IPS DF 6.9 (cell line): ENCODE results near the gene NUP85.
A peak's percentile ranks its signal among the peaks of the same experiment; 100 is the strongest.
"Not testable (repeated sequence)": the region's sequence is repeated elsewhere in the genome, so short reads cannot be mapped to it uniquely, and the experiment has no call there.

ENCODE experiments used
- DNase-seq: peaks from one replicate; pipeline ENCODE4 v3.0.0-alpha.2; 2013; ENCODE audit warnings: low read depth, low spot score
- H3K27ac ChIP-seq: one replicate; pipeline ENCODE4 v1.5.1; 2013; ENCODE audit warnings: low read length, control low read depth
- H3K27me3 ChIP-seq: 2 replicates; pipeline ENCODE4 v1.6.1; 2013; ENCODE audit warnings: mild to moderate bottlenecking, low read length; ENCODE audit not compliant: control insufficient read depth, insufficient read depth
- H3K36me3 ChIP-seq: 2 replicates; pipeline ENCODE4 v1.6.1; 2013; ENCODE audit warnings: low read length; ENCODE audit not compliant: control insufficient read depth, insufficient read depth
- H3K4me1 ChIP-seq: 2 replicates; pipeline ENCODE4 v1.6.1; 2013; ENCODE audit warnings: low read length; ENCODE audit not compliant: control insufficient read depth, insufficient read depth
- H3K4me3 ChIP-seq: 2 replicates; pipeline ENCODE4 v1.5.1; 2013; ENCODE audit warnings: mild to moderate bottlenecking, low read length
- H3K9me3 ChIP-seq: 2 replicates; pipeline ENCODE4 v1.6.1; 2013; ENCODE audit warnings: low read length, inconsistent platforms; ENCODE audit not compliant: control insufficient read depth, insufficient read depth
- WGBS: extraction: QIAGEN DNeasy Blood & Tissue Kit; methylation state at CpG from one replicate; pipeline ENCODE4 v1.1.7; 2013; ENCODE audit warnings: mixed read lengths, missing lambda C conversion rate; ENCODE audit not compliant: insufficient read length, insufficient coverage; 5-methylcytosine and 5-hydroxymethylcytosine counted together

Gene NUP85, protein sequence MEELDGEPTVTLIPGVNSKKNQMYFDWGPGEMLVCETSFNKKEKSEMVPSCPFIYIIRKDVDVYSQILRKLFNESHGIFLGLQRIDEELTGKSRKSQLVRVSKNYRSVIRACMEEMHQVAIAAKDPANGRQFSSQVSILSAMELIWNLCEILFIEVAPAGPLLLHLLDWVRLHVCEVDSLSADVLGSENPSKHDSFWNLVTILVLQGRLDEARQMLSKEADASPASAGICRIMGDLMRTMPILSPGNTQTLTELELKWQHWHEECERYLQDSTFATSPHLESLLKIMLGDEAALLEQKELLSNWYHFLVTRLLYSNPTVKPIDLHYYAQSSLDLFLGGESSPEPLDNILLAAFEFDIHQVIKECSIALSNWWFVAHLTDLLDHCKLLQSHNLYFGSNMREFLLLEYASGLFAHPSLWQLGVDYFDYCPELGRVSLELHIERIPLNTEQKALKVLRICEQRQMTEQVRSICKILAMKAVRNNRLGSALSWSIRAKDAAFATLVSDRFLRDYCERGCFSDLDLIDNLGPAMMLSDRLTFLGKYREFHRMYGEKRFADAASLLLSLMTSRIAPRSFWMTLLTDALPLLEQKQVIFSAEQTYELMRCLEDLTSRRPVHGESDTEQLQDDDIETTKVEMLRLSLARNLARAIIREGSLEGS

GRCh38 chr17:75205037-75205792 is at the start of gene NUP85:
Gene NUP85, plus strand, starts transcription at chr17:75205679. Its CDS starts 83 bp downstream, at chr17:75205762.
- DNase-seq = peak; percentile 78
- Histone ChIP-seq H3K4me1 (no peaks in the 10 kb centered on the region), H3K4me3 (peak within 1 kb of the TSS; percentile 88), H3K27ac (no peak within 1 kb of the TSS), H3K27me3 (no peaks in the 10 kb centered on the region), H3K36me3 (peaks cover 2% of the 10 kb centered on the region; the same call in 1 of the 2 replicates), H3K9me3 (no peaks in the 10 kb centered on the region)
- WGBS = no CpG with 5 or more reads among the region's 57 CpGs

GRCh38 chr17:75158480-75158879 is 47.0 kb upstream of the NUP85 start:
- H3K27me3 ChIP-seq, H3K27ac ChIP-seq, H3K4me3 ChIP-seq, H3K36me3 ChIP-seq, H3K4me1 ChIP-seq, H3K9me3 ChIP-seq, DNase-seq: not testable (repeated sequence)
- WGBS = no CpG with 5 or more reads among the region's 8 CpGs

DNA sequence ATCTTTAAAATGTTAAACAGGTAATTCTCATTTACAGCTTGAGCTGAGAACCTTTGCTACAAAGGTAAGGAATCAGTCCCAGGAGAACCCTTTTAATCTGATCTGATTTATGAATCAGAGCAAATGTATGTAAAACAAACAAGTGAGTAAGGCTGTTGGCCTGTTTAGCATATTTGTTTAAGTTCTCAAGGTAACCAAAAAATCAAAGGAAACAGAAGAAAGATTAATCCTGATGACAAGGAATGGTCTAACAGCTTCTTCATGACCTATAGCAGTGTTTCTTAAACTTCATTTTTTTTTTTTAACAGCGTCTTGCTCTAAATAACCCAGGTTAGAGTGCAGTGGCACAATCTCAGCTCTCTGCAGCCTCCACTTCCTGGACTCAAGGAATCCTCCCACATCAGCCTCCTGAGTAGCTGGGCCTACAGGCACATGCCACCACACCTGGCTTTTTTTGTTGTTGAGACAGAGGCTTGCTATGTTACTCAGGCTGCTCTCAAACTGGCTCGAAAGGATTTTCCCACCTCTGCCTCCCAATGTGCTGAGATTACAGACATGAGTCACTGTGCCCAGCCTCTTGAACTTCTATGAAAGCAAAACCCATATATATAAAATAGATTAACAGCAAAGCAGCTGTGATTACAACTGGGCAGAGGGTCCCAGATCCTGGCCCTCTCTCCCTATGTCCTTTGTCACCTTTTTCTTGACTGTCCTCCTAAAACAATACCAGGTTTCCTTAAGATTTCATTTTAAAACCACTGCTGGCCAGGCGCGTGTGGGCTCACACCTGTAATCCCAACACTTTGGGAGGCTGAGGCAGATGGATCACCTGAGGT is 46.1 kb upstream of the NUP85 start:
- Histone ChIP-seq H3K4me1 (no peaks in the 10 kb centered on the region; the same call in 1 of the 2 replicates), H3K27ac (no peak overlapping the region), H3K9me3 (no peaks in the 10 kb centered on the region), H3K27me3 (no peaks in the 10 kb centered on the region), H3K36me3 (no peaks in the 10 kb centered on the region), H3K4me3 (no peak overlapping the region)
- no CpG with 5 or more reads among the region's 4 CpGs for WGBS
- DNase-seq = no peak

DNA sequence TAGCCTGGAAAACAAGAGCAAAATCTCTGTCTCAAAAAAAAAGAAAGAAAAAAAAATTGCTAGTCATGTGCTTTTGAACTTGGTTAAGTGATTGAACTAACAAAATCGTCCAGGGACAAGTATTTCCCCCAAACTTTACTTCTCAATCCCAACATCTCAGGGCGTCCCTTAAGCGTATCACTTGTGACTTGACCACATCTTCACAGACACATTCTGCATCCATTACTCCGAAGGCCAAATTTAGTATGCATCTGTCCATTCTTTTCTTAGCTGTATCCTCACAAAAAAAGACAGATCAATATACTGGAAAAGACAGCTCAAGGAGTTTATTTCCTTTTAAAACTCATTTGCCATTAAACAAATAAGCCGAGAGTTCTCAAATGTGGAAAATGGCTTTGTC is 45.3 kb upstream of the NUP85 start:
- H3K9me3 ChIP-seq = no peaks in the 10 kb centered on the region
- H3K4me1 ChIP-seq = no peaks in the 10 kb centered on the region; the same call in 1 of the 2 replicates
- no peaks in the 10 kb centered on the region for H3K27me3 ChIP-seq
- no peaks in the 10 kb centered on the region for H3K36me3 ChIP-seq
- H3K4me3 ChIP-seq = no peak overlapping the region
- H3K27ac ChIP-seq = no peak overlapping the region
- WGBS = no CpG with 5 or more reads among the region's 5 CpGs
- no peak for DNase-seq

GRCh38 chr17:75163074-75163473 is 42.4 kb upstream of the NUP85 start:
- no peaks in the 10 kb centered on the region for H3K27me3 ChIP-seq
- no CpG with 5 or more reads among the region's 5 CpGs for WGBS
- H3K4me3 ChIP-seq = no peak overlapping the region
- H3K27ac ChIP-seq = no peak overlapping the region
- no peak for DNase-seq
- peaks cover 10% of the 10 kb centered on the region for H3K36me3 ChIP-seq
- no peaks in the 10 kb centered on the region for H3K9me3 ChIP-seq
- no peaks in the 10 kb centered on the region for H3K4me1 ChIP-seq

DNA sequence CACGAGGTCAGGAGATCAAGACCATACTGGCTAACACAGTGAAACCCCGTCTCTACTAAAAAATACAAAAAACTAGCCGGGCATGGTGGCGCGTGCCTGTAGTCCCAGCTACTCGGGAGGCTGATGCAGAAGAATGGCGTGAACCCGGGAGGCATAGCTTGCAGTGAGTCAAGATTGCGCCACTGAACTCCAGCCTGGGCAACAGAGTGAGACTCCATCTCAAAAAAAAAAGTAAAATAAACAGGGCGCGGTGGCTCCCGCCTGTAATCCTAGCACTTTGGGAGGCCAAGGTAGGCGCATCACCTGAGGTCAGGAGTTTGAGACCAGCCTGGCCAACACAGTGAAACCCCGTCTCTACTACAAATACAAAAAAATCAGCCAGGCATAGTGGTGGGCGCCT is 40.9 kb upstream of the NUP85 start:
- not testable (repeated sequence) for DNase-seq, H3K27me3 ChIP-seq, H3K27ac ChIP-seq, H3K36me3 ChIP-seq, H3K4me3 ChIP-seq, H3K4me1 ChIP-seq, H3K9me3 ChIP-seq
- WGBS = no CpG with 5 or more reads among the region's 15 CpGs

DNA sequence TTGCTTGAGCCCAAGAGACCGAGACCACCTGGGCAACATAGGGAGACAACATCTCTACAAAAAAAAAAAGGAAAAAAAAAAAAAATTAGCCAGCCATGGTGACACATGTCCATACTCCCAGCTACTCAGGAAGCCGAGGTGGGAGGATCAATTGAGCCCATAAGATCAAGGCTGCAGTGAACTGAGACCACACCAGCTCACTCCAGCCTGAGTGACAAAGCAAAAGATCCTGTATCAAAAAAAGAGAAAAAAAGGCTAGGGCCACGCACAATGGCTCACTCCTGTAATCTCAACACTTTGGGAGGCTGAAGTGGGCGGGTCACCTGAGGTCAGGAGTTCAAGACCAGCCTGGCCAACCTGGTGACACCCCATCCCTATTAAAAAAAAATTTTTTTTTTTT is 36.5 kb upstream of the NUP85 start:
- no CpG with 5 or more reads among the region's 4 CpGs for WGBS
- DNase-seq = no peak
- H3K36me3 ChIP-seq = peaks cover 20% of the 10 kb centered on the region

DNA sequence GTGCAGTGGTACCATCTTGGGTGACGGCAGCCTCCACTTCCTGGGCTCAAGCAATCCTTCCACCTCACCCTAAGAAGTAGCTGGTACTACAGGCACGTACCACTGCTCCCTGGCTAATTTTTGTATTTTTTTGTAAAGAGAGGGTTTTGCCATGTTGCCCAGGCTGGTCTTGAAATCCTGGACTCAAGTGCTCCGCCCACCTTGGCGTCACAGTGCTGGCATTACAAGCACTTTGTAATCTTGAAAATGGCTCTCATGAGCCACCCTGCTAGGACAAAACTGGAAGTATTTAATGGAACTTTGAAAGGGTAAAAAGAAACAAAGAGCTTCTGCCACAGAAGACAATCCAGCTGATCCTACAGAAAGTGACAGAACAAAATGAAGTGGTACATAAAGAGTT is 32.0 kb upstream of the NUP85 start:
- H3K27me3 ChIP-seq = no peaks in the 10 kb centered on the region
- no peaks in the 10 kb centered on the region for H3K9me3 ChIP-seq
- no peak overlapping the region for H3K27ac ChIP-seq
- peaks cover 21% of the 10 kb centered on the region for H3K36me3 ChIP-seq
- WGBS = no CpG with 5 or more reads among the region's 4 CpGs
- H3K4me1 ChIP-seq = no peaks in the 10 kb centered on the region
- no peak for DNase-seq
- no peak overlapping the region for H3K4me3 ChIP-seq

More for the DNA sequence above, 36.5 kb upstream of the NUP85 start:
- no peak overlapping the region for H3K4me3 ChIP-seq
- H3K9me3 ChIP-seq = no peaks in the 10 kb centered on the region
- no peaks in the 10 kb centered on the region for H3K27me3 ChIP-seq
- H3K4me1 ChIP-seq = no peaks in the 10 kb centered on the region
- no peak overlapping the region for H3K27ac ChIP-seq

- no peak overlapping the region for H3K27ac ChIP-seq
- peaks cover 29% of the 10 kb centered on the region for H3K36me3 ChIP-seq
- WGBS = no CpG with 5 or more reads among the region's 11 CpGs
- no peak overlapping the region for H3K4me3 ChIP-seq
- H3K4me1 ChIP-seq = no peaks in the 10 kb centered on the region
- no peak for DNase-seq
- H3K9me3 ChIP-seq = no peaks in the 10 kb centered on the region
- H3K27me3 ChIP-seq = no peaks in the 10 kb centered on the region
Measured at GRCh38 chr17:75174996-75175395, 30.5 kb upstream of the NUP85 start.

DNA sequence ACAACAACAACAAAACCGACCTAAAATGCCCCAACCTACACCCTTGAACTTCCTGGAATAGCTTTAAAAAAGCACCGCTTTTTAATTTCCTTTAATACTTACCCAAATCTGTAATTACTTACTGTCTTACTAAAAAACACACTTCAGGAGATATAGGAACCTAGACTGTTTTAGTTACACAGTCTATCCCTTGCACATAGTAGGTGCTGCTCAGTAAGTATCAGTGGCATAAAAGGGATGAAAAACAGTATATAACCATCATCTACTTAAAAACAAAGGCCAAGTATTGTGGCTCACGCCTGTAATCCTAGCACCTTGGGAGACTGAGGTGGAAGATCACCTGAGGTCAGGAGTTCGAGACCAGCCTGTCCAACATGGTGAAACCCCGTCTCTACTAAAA is 28.9 kb upstream of the NUP85 start:
- Histone ChIP-seq H3K27ac (no peak overlapping the region), H3K9me3 (no peaks in the 10 kb centered on the region), H3K4me1 (no peaks in the 10 kb centered on the region), H3K4me3 (no peak overlapping the region), H3K36me3 (peaks cover 29% of the 10 kb centered on the region), H3K27me3 (no peaks in the 10 kb centered on the region)
- no peak for DNase-seq
- 96% methylated on average over 2 of the region's 5 CpGs for WGBS
